GM12878 (cell line): ENCODE data around the gene MACROD2. TPM values are rescaled to one million over a fixed set of nuclear protein-coding genes. Genes with fewer than 3 reads are reported as not detected.

Experiments
- CTCF ChIP-seq, 3 experiments: IDR thresholded peaks in 2 of 3; conservative IDR thresholded peaks in 1 of 3; 2 replicates each; pipeline ENCODE4 v1.5.1; 2011; ENCODE audit warnings: low read depth in 3 of 3, low read length in 3 of 3, mild to moderate bottlenecking in 3 of 3, control low read depth in 2 of 3, moderate library complexity in 2 of 3, inconsistent platforms in 1 of 3, mixed read lengths in 1 of 3; ENCODE audit not compliant: control insufficient read depth in 2 of 3, insufficient read depth in 1 of 3; ENCODE audit errors: extremely low read depth in 1 of 3
- KDM1A ChIP-seq: fragments of 200-600 bp; sonication (generic); IDR thresholded peaks from 2 replicates; pipeline ENCODE4 v1.6.1; 2016; ENCODE audit warnings: borderline replicate concordance
- MTA2 ChIP-seq: fragments of 450-650 bp; IDR thresholded peaks from 2 replicates; pipeline ENCODE4 v1.6.1; 2016; ENCODE audit warnings: low read depth, mild to moderate bottlenecking, moderate library complexity
- MXI1 ChIP-seq: fragments of 150-350 bp; IDR thresholded peaks from 2 replicates; pipeline ENCODE4 v1.6.1; 2011; ENCODE audit warnings: low read depth, mild to moderate bottlenecking, inconsistent platforms, low read length, improper control_type of control experiment
- NFYB ChIP-seq: IDR thresholded peaks from 2 replicates; pipeline ENCODE4 v1.6.1; 2011; ENCODE audit warnings: low read depth, mild to moderate bottlenecking, low read length, improper control_type of control experiment, moderate library complexity; ENCODE audit not compliant: insufficient read depth
- REST ChIP-seq: IDR thresholded peaks from 2 replicates; pipeline ENCODE4 v1.6.1; 2012; ENCODE audit warnings: mild to moderate bottlenecking, low read depth, low read length
- ZBTB33 ChIP-seq: fragments of 450-650 bp; IDR thresholded peaks from 2 replicates; pipeline ENCODE4 v1.6.1; 2017; ENCODE audit warnings: mild to moderate bottlenecking
- polyA plus RNA-seq, 11 experiments: library from polyadenylated mRNA; depleted of rRNA in 4 of 11; unstranded in 6 of 11; stranded (reverse) in 5 of 11; fragments of >200 nt; fragmentation: Nextera tagmentation in 4 of 11; fragmentation: Illumina TruSeq in 1 of 11; extraction: Ambion mirVana in 4 of 11; extraction: Trizol in 1 of 11; gene quantifications; 1 replicate in 1 of 11; 2 replicates in 10 of 11; pipeline versions ENCODE4 v1.2.1 to v1.2.3, GENCODE V29; 2011 to 2016; ENCODE audit warnings: inconsistent platforms in 2 of 11, missing spikeins in 2 of 11, low read depth in 1 of 11
- total RNA-seq, 4 experiments: library from RNA; depleted of rRNA in 3 of 4; stranded (reverse); fragments of >200 nt in 3 of 4; fragmentation: Illumina TruSeq in 1 of 4; extraction: Trizol in 1 of 4; gene quantifications; 2 replicates each; pipeline versions ENCODE4 v1.2.1 to v1.2.3, GENCODE V29; 2013 to 2021

The MACROD2 gene
- total and polyA plus RNA-seq, 10 of the 15 experiments (the other 5 are each of a cell fraction or from before 2014, with no cell fraction given) = 1.1 to 21.5 (median 2.2) TPM

- no peak for TF ChIP-seq REST
- no peak for TF ChIP-seq CTCF (IDR thresholded peaks at IDR 0.05 in 2 of 3, conservative IDR thresholded peaks at IDR 0.05 in 1 of 3; ENCODE audit: control insufficient read depth in 2 of 3, extremely low read depth in 1 of 3, insufficient read depth in 1 of 3, low read depth in 3 of 3, low read length in 3 of 3)
- TF ChIP-seq NFYB = no peak
- peak; percentile 94 for TF ChIP-seq MTA2
- no peak for TF ChIP-seq MXI1
- no peak for TF ChIP-seq ZBTB33
- TF ChIP-seq KDM1A = no peak
These were observed 843.6 kb downstream of the MACROD2 start (continued) for GRCh38 chr20:14838663-14839628.
